OCI-LY3 (cell line): Measurements from ENCODE around the gene PRSS50.

Experiments used
- H2AFZ ChIP-seq: fragments of 200-600, 300-600 bp; shearing (Covaris generic); 2 replicates; pipeline ENCODE4 v1.6.0; 2014; ENCODE audit warnings: antibody characterized with exemption, low read depth, low read length
- H3K27ac ChIP-seq: fragments of 200-600, 300-600 bp; sonication (generic); 2 replicates; pipeline ENCODE4 v1.5.1; 2014; ENCODE audit warnings: mild to moderate bottlenecking, low read length, moderate library complexity, mixed read lengths
- H3K27me3 ChIP-seq: fragments of 200-600, 300-600 bp; sonication (generic); 2 replicates; pipeline ENCODE4 v1.6.1; 2014; ENCODE audit warnings: low read depth, low read length, mixed read lengths
- H3K36me3 ChIP-seq: fragments of 200-600, 300-600 bp; sonication (generic); replicated peaks from 2 replicates; pipeline ENCODE3; 2014; ENCODE audit warnings: low read depth, low read length, mixed read lengths
- H3K4me1 ChIP-seq: fragments of 300-600, 200-600 bp; sonication (generic); 2 replicates; pipeline ENCODE4 v1.6.1; 2014; ENCODE audit warnings: low read length, mixed read lengths
- H3K4me2 ChIP-seq: fragments of 200-600, 300-600 bp; sonication (generic); 2 replicates; pipeline ENCODE4 v1.6.1; 2014; ENCODE audit warnings: low read length, mixed read lengths
- H3K4me3 ChIP-seq: fragments of 300-600, 200-600 bp; sonication (generic); 2 replicates; pipeline ENCODE4 v1.5.1; 2014; ENCODE audit warnings: antibody characterized with exemption, mild to moderate bottlenecking, low read length, moderate library complexity
- H3K79me2 ChIP-seq: fragments of 300-600, 200-600 bp; shearing (Covaris generic); 2 replicates; pipeline ENCODE4 v1.6.1; 2014; ENCODE audit warnings: mild to moderate bottlenecking, low read length, mixed read lengths
- H3K9ac ChIP-seq: fragments of 300-600, 200-600 bp; shearing (Covaris generic); 2 replicates; pipeline ENCODE4 v1.6.0; 2014; ENCODE audit warnings: mild to moderate bottlenecking, low read length, moderate library complexity
- H3K9me3 ChIP-seq: fragments of 200-600, 300-600 bp; shearing (Covaris generic); 2 replicates; pipeline ENCODE4 v1.6.1; 2014; ENCODE audit warnings: low read length, mixed read lengths; ENCODE audit not compliant: insufficient read depth
- H4K20me1 ChIP-seq: fragments of 200-600, 300-600 bp; sonication (generic); 2 replicates; pipeline ENCODE4 v1.6.1; 2016; ENCODE audit warnings: low read length, mixed read lengths; ENCODE audit not compliant: insufficient read depth
- EZH2phosphoT487 ChIP-seq: fragments of 200-600 bp; shearing (Covaris generic); IDR thresholded peaks from 2 replicates; pipeline ENCODE4 v1.6.1; 2018; ENCODE audit warnings: antibody characterized with exemption, mixed run types, low read depth
- TF ChIP-seq, protein P1 (sequence below): fragments of 200-600, 300-600 bp; sonication (generic); IDR thresholded peaks from 2 replicates; pipeline ENCODE4 v1.5.1; 2014; ENCODE audit warnings: antibody characterized with exemption, low read length, low read depth

PRSS50 gene

DNA sequence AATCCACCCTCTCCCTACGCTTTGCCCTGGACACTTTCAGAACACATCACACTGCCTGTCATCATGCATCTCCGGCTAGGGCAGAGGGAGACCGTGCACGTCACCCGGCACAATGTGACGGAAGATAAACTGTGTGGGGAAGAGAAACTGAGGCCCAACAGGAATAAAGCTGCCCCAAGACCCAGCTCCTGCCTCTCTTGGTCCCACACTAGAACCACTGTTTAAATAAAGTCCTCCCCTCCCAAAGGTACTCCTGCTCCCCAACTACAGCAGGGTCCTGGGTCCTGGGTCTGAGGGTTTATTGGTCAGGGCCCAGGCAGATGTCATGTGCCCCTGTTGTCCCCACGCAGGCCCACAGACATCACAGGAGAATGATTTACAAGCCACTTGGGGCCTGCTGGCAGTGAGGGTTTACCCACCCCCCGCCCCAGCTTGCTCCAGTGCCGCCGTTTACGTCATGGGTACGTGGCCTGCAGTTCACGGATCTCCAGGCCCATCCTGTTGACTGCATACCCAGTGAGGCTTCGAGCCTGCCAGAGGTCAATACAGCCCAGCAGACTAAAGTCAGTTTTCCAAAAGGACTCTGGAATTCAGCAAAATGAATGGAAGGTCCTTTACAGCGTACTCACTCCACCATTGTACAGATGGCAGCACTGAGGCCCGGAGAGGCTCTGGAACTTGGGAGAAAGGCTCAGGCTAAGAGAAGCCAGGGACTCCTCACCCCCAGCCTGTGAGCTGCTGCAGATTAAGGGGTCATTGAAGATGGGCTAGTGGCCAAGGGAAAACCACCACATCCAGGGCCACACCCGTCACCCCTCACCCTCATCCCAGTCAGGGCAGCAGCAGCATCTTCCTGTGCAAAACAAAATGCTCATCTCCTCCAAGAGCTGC is 47.4 kb downstream of the PRSS50 start:
- Histone ChIP-seq H3K4me3 (no peak overlapping the region), H2AFZ (no peak overlapping the region), H3K27ac (no peak overlapping the region), H3K4me1 (no peaks in the 10 kb centered on the region), H3K27me3 (no peaks in the 10 kb centered on the region), H3K9ac (no peak overlapping the region), H4K20me1 (no peaks in the 10 kb centered on the region), H3K9me3 (no peaks in the 10 kb centered on the region), H3K79me2 (no peaks in the 10 kb centered on the region), H3K36me3 (no peaks in the 10 kb centered on the region), H3K4me2 (no peak overlapping the region)
- TF ChIP-seq EZH2phosphoT487: no peak
- TF ChIP-seq, protein P1, sequence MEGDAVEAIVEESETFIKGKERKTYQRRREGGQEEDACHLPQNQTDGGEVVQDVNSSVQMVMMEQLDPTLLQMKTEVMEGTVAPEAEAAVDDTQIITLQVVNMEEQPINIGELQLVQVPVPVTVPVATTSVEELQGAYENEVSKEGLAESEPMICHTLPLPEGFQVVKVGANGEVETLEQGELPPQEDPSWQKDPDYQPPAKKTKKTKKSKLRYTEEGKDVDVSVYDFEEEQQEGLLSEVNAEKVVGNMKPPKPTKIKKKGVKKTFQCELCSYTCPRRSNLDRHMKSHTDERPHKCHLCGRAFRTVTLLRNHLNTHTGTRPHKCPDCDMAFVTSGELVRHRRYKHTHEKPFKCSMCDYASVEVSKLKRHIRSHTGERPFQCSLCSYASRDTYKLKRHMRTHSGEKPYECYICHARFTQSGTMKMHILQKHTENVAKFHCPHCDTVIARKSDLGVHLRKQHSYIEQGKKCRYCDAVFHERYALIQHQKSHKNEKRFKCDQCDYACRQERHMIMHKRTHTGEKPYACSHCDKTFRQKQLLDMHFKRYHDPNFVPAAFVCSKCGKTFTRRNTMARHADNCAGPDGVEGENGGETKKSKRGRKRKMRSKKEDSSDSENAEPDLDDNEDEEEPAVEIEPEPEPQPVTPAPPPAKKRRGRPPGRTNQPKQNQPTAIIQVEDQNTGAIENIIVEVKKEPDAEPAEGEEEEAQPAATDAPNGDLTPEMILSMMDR: no peak

DNA sequence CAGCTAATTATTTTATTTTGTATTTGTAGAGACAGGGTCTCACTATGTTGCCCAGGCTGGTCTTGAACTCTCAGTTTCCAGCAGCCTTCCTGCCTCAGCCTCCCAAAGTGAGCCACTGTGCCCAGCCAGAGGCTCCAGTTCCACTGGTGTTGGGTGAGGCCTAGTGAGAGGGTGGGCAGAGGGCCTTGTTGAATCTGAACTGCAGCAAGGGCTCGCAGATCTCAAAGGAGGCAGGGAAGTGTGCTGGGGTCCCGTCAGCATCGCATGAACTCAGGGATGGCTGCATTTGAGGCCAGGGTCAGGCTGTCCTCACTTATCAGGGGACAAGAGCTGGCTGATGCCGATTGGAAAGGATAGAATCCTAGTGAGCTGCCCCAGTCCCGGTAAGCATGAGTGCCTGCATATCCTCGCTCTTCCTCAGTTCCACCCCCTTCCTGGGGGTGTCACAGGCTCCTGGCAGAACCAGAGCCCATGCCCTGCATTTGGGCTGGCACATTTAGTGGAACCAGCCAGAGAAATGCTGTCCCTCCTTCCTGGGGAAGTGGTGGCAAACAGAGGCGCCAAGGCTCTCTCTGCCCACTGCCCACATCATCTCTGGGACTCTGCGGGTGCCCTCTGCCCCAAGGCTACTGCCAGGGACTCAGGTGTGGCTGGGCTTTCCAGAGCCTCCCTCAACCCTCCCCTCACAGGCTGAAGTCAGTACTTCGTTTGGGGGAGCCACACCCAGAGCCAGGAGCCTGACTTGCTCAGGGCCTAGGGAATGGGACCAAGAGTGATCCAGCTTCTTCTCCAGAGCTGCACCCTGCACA is 48.3 kb downstream of the PRSS50 start:
- no peak for TF ChIP-seq EZH2phosphoT487
- TF ChIP-seq, protein P1: no peak
- Histone ChIP-seq H4K20me1 (no peaks in the 10 kb centered on the region), H3K27ac (no peak overlapping the region), H3K9ac (no peak overlapping the region), H2AFZ (no peak overlapping the region), H3K36me3 (no peaks in the 10 kb centered on the region), H3K27me3 (no peaks in the 10 kb centered on the region), H3K4me1 (no peaks in the 10 kb centered on the region), H3K9me3 (no peaks in the 10 kb centered on the region), H3K4me3 (no peak overlapping the region), H3K4me2 (no peak overlapping the region), H3K79me2 (no peaks in the 10 kb centered on the region)

DNA sequence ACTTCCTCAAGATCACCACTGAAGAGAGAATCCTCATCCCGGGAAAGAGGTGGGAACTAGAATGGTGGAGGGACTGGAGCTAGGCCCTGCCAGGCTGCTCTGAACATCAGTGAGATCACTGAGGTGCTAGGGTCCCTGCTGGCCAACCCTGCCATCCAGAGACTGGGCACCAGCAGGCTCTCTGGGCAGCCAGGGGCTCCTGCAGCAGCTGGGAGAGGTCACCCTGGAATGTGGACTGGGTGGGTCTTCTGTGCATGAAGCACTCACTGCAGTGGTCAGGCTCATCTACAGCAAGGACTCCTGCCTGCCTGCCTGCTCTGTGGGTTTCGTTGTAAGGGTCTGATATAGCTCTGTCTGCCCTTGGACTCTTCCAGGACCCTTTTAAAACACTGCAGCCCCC is 49.1 kb downstream of the PRSS50 start:
- 0 out of 2 replicates have a peak, but pooled peaks cover under 1% of the 10 kb centered on the region for H3K27me3 ChIP-seq
- H4K20me1 ChIP-seq: no peaks in the 10 kb centered on the region
- H3K9ac ChIP-seq: no peak overlapping the region
- no peaks in the 10 kb centered on the region for H3K4me1 ChIP-seq
- no peaks in the 10 kb centered on the region for H3K79me2 ChIP-seq
- H3K9me3 ChIP-seq: no peaks in the 10 kb centered on the region
- no peaks in the 10 kb centered on the region for H3K36me3 ChIP-seq
- H3K27ac ChIP-seq: no peak overlapping the region
- no peak overlapping the region for H3K4me2 ChIP-seq
- no peak overlapping the region for H3K4me3 ChIP-seq
- no peak overlapping the region for H2AFZ ChIP-seq
- TF ChIP-seq, protein P1: no peak
- TF ChIP-seq EZH2phosphoT487: no peak

DNA sequence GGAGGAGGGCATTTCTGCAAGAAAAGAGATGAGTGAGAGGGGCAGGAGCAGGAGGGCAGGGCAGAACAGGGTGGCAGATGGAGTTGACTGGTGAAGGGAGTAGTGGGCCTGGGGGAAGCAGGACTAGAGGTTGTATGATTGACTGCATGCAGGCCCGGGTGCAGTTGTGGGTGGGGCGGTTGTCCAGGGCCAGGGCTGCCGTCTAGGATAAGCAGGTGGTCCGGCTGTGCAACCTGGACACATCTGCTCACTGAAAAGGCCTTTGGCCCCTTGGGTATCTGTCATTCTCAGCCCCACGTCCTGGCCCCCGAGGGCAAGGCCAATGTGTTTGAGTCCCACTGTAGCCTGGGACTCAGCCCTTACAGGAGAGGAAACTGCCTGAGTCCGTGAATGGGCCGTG is 49.6 kb downstream of the PRSS50 start:
- TF ChIP-seq EZH2phosphoT487: no peak
- TF ChIP-seq, protein P1: no peak
- Histone ChIP-seq H3K9me3 (no peaks in the 10 kb centered on the region), H3K27me3 (0 out of 2 replicates have a peak, but pooled peaks cover 5% of the 10 kb centered on the region), H3K79me2 (no peaks in the 10 kb centered on the region), H4K20me1 (no peaks in the 10 kb centered on the region), H2AFZ (no peak overlapping the region), H3K4me2 (no peak overlapping the region), H3K9ac (no peak overlapping the region), H3K36me3 (no peaks in the 10 kb centered on the region), H3K4me1 (no peaks in the 10 kb centered on the region), H3K4me3 (no peak overlapping the region), H3K27ac (no peak overlapping the region)
